ENCODE measurements around the gene TCF7L2. TPM values are rescaled to one million over a fixed set of nuclear protein-coding genes. Genes with fewer than 3 reads are reported as not detected.

The TCF7L2 gene
- total RNA-seq, 2 experiments from 2014 or later: 1.3 to 8.5 TPM

- Histone ChIP-seq H3K9me3 (ENCODE audit: low read length) (no peaks in the 10 kb centered on the region), H4K20me1 (ENCODE audit: insufficient read depth, low read length) (0 out of 2 replicates have a peak, but pooled peaks cover 4% of the 10 kb centered on the region), H3K4me1 (ENCODE audit: insufficient read depth, low read length, poor library complexity, severe bottlenecking) (no peaks in the 10 kb centered on the region), H3K36me3 (ENCODE audit: insufficient read depth, low read length) (no peaks in the 10 kb centered on the region), H3K79me2 (ENCODE audit: insufficient read depth, low read depth, low read length) (no peaks in the 10 kb centered on the region), H3K27ac (ENCODE audit: low read depth, low read length, poor library complexity, severe bottlenecking) (no peak overlapping the region), H2AFZ (ENCODE audit: low read length) (no peak overlapping the region), H3K9me2 (ENCODE audit: insufficient read depth, low read length) (no peaks in the 10 kb centered on the region), H3K4me3 (ENCODE audit: low read depth, low read length, poor library complexity, severe bottlenecking) (no peak overlapping the region), H3K4me2 (ENCODE audit: low read length) (no peak overlapping the region)
- TF ChIP-seq, protein P1, sequence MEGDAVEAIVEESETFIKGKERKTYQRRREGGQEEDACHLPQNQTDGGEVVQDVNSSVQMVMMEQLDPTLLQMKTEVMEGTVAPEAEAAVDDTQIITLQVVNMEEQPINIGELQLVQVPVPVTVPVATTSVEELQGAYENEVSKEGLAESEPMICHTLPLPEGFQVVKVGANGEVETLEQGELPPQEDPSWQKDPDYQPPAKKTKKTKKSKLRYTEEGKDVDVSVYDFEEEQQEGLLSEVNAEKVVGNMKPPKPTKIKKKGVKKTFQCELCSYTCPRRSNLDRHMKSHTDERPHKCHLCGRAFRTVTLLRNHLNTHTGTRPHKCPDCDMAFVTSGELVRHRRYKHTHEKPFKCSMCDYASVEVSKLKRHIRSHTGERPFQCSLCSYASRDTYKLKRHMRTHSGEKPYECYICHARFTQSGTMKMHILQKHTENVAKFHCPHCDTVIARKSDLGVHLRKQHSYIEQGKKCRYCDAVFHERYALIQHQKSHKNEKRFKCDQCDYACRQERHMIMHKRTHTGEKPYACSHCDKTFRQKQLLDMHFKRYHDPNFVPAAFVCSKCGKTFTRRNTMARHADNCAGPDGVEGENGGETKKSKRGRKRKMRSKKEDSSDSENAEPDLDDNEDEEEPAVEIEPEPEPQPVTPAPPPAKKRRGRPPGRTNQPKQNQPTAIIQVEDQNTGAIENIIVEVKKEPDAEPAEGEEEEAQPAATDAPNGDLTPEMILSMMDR (conservative IDR thresholded peaks at IDR 0.05; ENCODE audit: low read length): no peak
- no peak for TF ChIP-seq EZH2phosphoT487 (IDR thresholded peaks at IDR 0.05; ENCODE audit: borderline replicate concordance, low read depth, low read length)
- CTCF ChIA-PET (ENCODE audit: unreplicated experiment): interaction anchor here (0.6 kb wide), 1 partner anchor 11 kb away, joined by 3 read pairs; no protein-coding TSS in a partner anchor
- POLR2A ChIA-PET: no interaction called here
- intact Hi-C loops (cut with micrococcal nuclease; ENCODE audit: unreplicated experiment): no loop called here
- no peak for DNase-seq (ENCODE audit: low spot score)
- no TSS peak for BruUV-seq (replicated peaks)
Observed at GRCh38 chr10:113058523-113059370, 108.7 kb downstream of the TCF7L2 start.

DNA sequence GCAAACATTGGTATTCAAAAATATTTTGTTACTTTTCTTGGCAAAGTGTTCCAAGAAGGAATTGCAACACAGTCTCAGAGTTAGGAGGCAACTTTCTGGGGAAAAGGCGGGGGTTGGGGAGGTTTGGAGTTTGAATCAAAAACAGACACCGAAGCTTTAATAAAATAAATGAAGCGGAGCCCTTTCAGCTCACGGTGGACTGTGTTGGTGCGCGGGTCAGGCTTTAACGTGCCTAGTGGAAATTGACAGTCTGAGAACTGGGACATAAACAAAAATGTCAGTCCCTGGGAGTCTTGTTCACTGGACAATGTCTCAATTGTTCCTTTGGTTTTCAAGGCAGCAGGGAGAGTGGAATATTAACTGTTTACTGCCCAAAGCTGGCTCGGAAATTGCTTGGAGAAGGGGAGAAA lies 109.3 kb downstream of the TCF7L2 start:
- no peak for TF ChIP-seq EZH2phosphoT487 (IDR thresholded peaks at IDR 0.05; ENCODE audit: borderline replicate concordance, low read depth, low read length)
- TF ChIP-seq, protein P1 (conservative IDR thresholded peaks at IDR 0.05; ENCODE audit: low read length): no peak
- no peak for DNase-seq (ENCODE audit: low spot score)
- no peaks in the 10 kb centered on the region for H3K4me1 ChIP-seq (ENCODE audit: insufficient read depth, low read length, poor library complexity, severe bottlenecking)
- H3K9me2 ChIP-seq (ENCODE audit: insufficient read depth, low read length): no peaks in the 10 kb centered on the region
- no peak overlapping the region for H3K4me2 ChIP-seq (ENCODE audit: low read length)
- H3K4me3 ChIP-seq (ENCODE audit: low read depth, low read length, poor library complexity, severe bottlenecking): no peak overlapping the region
- POLR2A ChIA-PET: no interaction called here
- no TSS peak for BruUV-seq (replicated peaks)
- no peaks in the 10 kb centered on the region for H3K36me3 ChIP-seq (ENCODE audit: insufficient read depth, low read length)
- H3K27ac ChIP-seq (ENCODE audit: low read depth, low read length, poor library complexity, severe bottlenecking): no peak overlapping the region
- H3K79me2 ChIP-seq (ENCODE audit: insufficient read depth, low read depth, low read length): no peaks in the 10 kb centered on the region
- no peak overlapping the region for H2AFZ ChIP-seq (ENCODE audit: low read length)
- CTCF ChIA-PET (ENCODE audit: unreplicated experiment): no interaction called here
- no peaks in the 10 kb centered on the region for H3K9me3 ChIP-seq (ENCODE audit: low read length)
- intact Hi-C loops (cut with micrococcal nuclease; ENCODE audit: unreplicated experiment): no loop called here
- no peaks in the 10 kb centered on the region for H4K20me1 ChIP-seq (ENCODE audit: insufficient read depth, low read length)
